ENCODE data around the gene SLC35B1. TPM values are rescaled to one million over a fixed set of nuclear protein-coding genes. Genes with fewer than 3 reads are reported as not detected.

The SLC35B1 gene
- total RNA-seq, 1 experiment from 2014 or later, result 44.7 TPM

GRCh38 chr17:49656247-49656646, 51.5 kb downstream of the SLC35B1 start:
- Histone ChIP-seq H3K9me2 (ENCODE audit: insufficient read depth) (no peaks in the 10 kb centered on the region), H3K4me2 (no peak overlapping the region), H2AFZ (no peak overlapping the region), H3K4me3 (no peak overlapping the region), H3K27ac (no peak overlapping the region), H3F3A (ENCODE audit: insufficient read depth, low read depth) (peaks cover 3% of the 10 kb centered on the region; the same call in 1 of the 2 replicates), H3K79me2 (ENCODE audit: low read depth) (peaks cover 38% of the 10 kb centered on the region), H4K20me1 (ENCODE audit: insufficient read depth) (peaks cover 39% of the 10 kb centered on the region), H3K9me3 (ENCODE audit: insufficient read depth, low read depth) (no peaks in the 10 kb centered on the region), H3K4me1 (replicated peaks; ENCODE audit: insufficient read depth) (no peaks in the 10 kb centered on the region), H3K36me3 (ENCODE audit: low read depth) (no peaks in the 10 kb centered on the region), H3K27me3 (ENCODE audit: insufficient read depth, low read depth) (no peaks in the 10 kb centered on the region)
- no TSS peak for BruUV-seq (replicated peaks)
- no peak for DNase-seq
- no peak for TF ChIP-seq EZH2 (IDR thresholded peaks at IDR 0.05; ENCODE audit: low read depth)
- TF ChIP-seq, protein P1, sequence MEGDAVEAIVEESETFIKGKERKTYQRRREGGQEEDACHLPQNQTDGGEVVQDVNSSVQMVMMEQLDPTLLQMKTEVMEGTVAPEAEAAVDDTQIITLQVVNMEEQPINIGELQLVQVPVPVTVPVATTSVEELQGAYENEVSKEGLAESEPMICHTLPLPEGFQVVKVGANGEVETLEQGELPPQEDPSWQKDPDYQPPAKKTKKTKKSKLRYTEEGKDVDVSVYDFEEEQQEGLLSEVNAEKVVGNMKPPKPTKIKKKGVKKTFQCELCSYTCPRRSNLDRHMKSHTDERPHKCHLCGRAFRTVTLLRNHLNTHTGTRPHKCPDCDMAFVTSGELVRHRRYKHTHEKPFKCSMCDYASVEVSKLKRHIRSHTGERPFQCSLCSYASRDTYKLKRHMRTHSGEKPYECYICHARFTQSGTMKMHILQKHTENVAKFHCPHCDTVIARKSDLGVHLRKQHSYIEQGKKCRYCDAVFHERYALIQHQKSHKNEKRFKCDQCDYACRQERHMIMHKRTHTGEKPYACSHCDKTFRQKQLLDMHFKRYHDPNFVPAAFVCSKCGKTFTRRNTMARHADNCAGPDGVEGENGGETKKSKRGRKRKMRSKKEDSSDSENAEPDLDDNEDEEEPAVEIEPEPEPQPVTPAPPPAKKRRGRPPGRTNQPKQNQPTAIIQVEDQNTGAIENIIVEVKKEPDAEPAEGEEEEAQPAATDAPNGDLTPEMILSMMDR (conservative IDR thresholded peaks at IDR 0.05), result no peak
- POLR2A ChIA-PET (ENCODE audit: unreplicated experiment), result no interaction called here
- CTCF ChIA-PET, result no interaction called here
- intact Hi-C loops (cut with micrococcal nuclease; ENCODE audit: unreplicated experiment), result no loop called here

Other genes with a start within 250 kb of the SLC35B1 start
- gene NGFR, start 212.7 kb downstream of the SLC35B1 start, total RNA-seq (2021), result 0.11 TPM in 1 of 2 replicates, not detected in the other
- gene NXPH3, start 132.1 kb downstream of the SLC35B1 start, total RNA-seq (2021), result not detected in 2 replicates
- gene SPOP, start 29.9 kb downstream of the SLC35B1 start, total RNA-seq (2021), result 41.7 and 47.3 TPM in 2 replicates
- gene FAM117A, start 56.2 kb upstream of the SLC35B1 start, total RNA-seq (2021), result 12.7 and 15.0 TPM in 2 replicates
- gene KAT7, start 80.7 kb upstream of the SLC35B1 start, total RNA-seq (2021), result 41.6 and 57.0 TPM in 2 replicates
- not detected in 2 replicates for gene TAC4, start 140.1 kb upstream of the SLC35B1 start, total RNA-seq (2021)